AG08395 (cell line): ENCODE data around the gene WDPCP.
"Not testable (repeated sequence)": the region's sequence is repeated elsewhere in the genome, so short reads cannot be mapped to it uniquely, and the experiment has no call there.

Experiments used
- DNase-seq: peaks from one replicate; pipeline ENCODE4 v3.0.0; 2012; ENCODE audit warnings: mixed read lengths, low spot score

The WDPCP gene

GRCh38 chr2:63099032-63099431 is 489.2 kb downstream of the WDPCP start:
- no peak for DNase-seq

- no peak for DNase-seq
These were observed 491.8 kb downstream of the WDPCP start for GRCh38 chr2:63096491-63096890.

- no peak for DNase-seq
These were observed 494.8 kb downstream of the WDPCP start for GRCh38 chr2:63093502-63093901.

- DNase-seq = no peak
These were observed 495.4 kb downstream of the WDPCP start for GRCh38 chr2:63092857-63093256.

- DNase-seq = no peak
These were observed 495.9 kb downstream of the WDPCP start for GRCh38 chr2:63092401-63092800.

- DNase-seq = no peak
These were observed 501.6 kb downstream of the WDPCP start for GRCh38 chr2:63086687-63087086.

GRCh38 chr2:63081404-63081803 is 506.9 kb downstream of the WDPCP start:
- no peak for DNase-seq

GRCh38 chr2:63078852-63079606 is 509.2 kb downstream of the WDPCP start:
- DNase-seq = peak; percentile 7

GRCh38 chr2:63074399-63074798 is 513.9 kb downstream of the WDPCP start:
- DNase-seq = not testable (repeated sequence)

- no peak for DNase-seq
These were observed 514.3 kb downstream of the WDPCP start for GRCh38 chr2:63073994-63074393.

GRCh38 chr2:63071664-63072063 is 516.6 kb downstream of the WDPCP start:
- DNase-seq = no peak
